ENCODE data around the gene SPDYE16.
"Not testable (repeated sequence)": the region's sequence is repeated elsewhere in the genome, so short reads cannot be mapped to it uniquely, and the experiment has no call there.

Gene SPDYE16

DNA sequence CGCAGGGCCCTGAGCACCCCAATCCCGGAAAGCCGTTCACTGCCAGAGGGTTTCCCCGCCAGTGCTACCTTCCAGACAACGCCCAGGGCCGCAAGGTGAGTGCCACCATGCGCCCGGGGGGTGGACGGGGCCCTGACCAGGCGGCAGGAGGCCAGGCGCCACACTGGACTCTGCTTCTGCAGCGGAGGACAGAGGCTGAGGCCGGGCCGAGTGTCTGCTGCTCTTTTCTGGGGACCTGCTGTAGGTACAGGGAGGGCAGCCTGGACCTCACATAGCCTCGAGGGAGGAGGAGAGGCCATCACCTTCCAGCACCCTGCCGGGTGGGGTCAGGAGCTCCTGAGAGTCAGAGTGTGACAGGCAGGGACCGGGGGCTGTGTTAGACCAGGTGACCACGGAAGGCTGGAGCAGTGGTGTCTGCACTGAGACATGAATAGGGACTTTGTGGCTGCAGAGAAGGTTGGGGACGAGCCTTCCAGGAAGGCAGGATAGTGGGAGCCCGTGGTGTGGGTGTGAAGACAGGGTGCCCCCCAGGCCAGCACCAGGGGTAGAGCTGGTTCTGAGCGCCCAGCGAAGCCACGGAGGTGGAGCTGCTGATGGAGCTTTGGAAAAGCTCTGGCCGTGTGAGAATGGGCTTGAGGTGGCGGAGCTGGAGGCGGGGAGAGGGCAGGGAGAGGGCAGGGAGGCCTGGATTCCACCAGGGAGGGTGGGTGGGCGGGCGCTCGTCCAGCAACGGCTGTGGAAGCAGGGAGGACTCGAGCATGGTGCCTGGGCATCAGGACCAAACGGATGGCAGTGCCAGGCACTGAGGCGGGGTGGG lies 38.5 kb downstream of the SPDYE16 start:
- DNase-seq (ENCODE audit: low spot score): not testable (repeated sequence)

DNA sequence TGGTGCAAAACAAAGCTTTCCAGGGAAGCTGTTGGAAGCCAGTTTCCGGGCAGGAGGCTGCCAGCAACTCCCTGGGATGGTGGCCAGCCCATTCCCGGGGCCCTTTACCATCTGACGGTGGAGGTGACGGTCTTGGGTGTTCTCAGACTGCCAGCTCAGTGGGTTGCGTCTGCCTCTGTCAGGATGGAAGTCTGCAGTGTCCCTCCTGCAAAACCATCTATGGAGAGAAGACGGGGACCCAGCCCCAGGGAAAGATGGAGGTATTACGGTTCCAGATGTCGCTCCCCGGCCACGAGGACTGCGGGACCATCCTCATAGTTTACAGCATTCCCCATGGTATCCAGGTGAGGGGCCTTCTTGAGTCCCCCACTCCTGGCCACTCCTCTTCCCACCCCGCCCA lies 39.9 kb downstream of the SPDYE16 start:
- DNase-seq (ENCODE audit: low spot score): not testable (repeated sequence)

- not testable (repeated sequence) for DNase-seq (ENCODE audit: low spot score)
Measured at GRCh38 chr7:76502836-76503235, 40.3 kb downstream of the SPDYE16 start.

DNA sequence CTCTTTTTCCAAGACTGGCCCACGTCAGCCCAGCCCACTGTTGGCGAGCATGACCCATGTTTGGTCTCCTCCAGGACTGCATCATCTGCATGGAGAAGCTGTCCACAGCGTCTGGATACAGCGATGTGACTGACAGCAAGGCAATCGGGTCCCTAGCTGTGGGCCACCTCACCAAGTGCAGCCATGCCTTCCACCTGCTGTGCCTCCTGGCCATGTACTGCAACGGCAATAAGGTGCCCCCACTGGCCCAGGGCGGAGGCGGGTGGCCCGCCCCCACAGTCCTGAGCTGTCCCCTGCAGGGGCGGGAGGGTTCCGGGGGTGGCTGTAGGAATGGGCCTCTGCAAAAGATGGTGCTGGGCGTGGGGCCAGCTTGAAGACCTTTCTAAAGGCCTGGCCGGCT lies 40.9 kb downstream of the SPDYE16 start:
- DNase-seq (ENCODE audit: low spot score): not testable (repeated sequence)

GRCh38 chr7:76499924-76500241 lies 43.2 kb downstream of the SPDYE16 start:
- DNase-seq (ENCODE audit: low spot score): not testable (repeated sequence)

DNA sequence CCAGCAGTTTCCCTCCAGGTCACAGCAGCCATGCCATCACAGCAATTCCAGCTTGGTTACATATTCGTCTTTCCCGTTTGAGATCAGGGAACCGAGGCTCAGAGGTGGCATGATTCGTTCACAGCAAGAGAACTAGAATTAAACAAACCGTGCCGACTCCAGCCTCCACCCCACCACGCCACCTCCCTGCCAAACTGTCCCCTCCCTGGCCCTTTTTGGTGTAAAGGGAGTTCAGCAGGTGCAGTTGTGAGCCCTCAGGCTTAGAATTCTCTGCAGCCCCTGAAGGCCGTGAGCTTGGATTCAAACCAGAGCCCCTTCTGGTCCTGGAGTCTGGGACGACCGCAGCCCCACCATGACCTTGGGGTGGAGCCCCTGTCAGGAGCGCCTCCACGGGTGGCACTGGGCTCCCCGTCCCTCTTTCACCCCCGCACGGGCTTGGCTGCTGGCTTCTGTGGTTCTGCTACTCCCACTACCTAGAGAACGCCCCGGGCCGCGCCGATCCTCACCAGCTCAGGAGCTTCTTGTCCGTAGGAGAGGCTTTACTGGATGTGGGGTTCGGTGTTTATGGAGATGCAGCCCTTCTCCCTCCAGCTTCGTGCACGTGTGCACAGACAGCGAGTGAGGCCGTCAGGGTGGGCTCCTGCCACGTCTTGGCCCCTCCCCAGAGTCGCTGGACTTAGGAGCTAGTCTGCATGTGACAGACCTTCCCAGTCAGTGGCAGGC lies 43.7 kb downstream of the SPDYE16 start:
- DNase-seq (ENCODE audit: low spot score): not testable (repeated sequence)

DNA sequence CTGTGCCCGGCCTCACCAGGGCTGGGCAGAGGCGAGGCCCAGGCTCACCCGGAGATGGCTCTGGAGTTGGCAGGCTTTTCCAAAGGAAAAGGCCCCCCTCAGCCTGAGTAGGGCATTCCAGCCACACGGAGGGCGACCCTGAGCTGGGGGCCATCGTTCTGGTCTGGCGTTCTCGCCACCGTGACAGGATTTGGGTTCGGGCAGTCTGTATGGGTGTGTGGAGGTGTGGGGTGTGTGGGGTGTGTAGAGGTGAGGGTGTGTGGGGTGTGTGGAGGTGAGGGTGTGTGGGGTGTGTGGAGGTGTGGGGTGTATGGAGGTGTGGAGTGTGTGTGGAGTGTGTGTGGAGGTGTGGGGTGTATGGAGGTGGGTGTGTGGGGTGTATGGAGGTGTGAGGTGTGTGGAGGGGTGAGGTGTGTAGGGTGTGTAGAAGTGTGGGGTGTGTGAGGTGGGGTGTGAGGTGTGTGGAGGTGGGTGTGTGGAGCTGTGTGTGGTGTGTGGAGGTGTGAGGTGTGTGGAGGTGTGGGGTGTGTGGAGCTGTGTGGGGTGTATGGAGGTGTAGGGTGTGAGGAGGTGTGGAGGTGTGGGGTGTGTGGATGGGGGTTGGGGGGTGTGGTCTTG lies 44.4 kb downstream of the SPDYE16 start:
- DNase-seq (ENCODE audit: low spot score): not testable (repeated sequence)

DNA sequence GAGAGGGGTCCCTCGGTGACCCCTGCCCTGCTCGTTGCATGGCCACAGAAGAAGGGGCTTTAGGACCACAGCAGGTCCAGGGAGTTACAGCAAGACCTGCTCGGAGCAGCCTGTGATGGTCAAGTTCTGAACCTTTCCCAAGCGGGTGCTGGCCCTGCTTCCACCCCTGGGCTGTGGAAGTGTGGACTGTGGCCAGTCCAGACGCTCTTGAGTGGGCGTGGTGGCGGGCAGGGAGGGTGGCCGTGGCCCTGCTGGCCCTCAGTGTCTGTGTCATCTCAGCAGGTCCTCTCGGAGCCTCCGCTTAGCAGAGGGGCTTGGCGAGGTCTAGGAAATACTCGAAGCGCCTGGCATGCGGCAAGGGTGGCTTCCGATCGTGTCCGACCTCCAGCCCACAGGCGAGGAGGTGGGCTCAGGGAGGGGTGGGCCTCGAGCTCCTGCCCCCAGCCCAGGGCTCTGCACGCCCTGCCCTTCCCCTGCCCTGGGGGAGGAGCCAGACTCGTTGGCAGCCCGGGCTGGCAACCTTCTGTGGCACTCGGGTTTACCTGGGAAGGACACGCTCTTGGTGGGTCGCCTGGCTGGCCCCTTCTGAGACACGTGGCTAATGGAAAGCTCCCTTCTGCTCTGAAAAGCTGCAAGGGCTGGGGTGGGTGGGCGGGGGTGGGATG lies 45.0 kb downstream of the SPDYE16 start:
- not testable (repeated sequence) for DNase-seq (ENCODE audit: low spot score)

DNA sequence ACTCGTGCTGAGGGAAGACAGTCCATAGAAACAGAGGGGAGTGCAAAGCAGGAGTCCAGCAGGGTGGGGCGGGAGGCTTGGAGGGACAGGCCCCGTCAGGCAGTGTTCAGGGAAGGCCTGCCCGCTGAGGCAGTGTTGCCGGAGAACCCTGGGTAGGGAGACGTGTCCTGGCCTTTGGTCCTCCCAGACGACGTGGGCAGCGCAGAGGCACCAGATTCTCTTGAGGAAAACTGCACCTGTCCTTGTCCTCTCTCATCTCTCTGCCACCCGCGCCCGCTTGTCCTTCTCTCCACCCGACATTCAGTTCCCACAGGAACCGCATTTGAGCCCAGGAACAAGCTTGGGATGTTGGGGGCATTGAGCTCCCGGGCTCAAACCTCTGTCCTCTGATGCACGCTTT lies 47.4 kb downstream of the SPDYE16 start:
- DNase-seq (ENCODE audit: low spot score): not testable (repeated sequence)

- DNase-seq (ENCODE audit: low spot score): not testable (repeated sequence)
Measured at GRCh38 chr7:76492139-76492538, 51.0 kb downstream of the SPDYE16 start.

DNA sequence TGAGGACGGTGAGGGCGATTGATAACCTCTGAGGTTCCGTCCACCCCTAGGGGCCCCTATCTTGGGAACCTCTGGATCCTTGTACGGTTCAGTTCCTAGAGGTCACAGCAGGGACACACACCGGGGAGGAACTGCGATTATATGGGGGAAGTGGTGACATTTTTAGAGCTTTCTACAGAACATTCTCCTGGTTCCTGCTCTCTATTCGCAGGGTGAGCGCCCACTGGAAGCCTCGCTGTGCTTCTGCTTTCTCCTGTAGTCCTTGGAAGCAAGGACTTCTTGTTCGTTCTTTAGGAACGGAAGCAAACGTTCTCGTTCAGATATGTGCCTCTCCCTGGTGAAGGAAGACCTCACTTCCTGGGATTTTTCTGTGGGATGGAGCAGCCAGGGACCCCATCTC lies 55.1 kb downstream of the SPDYE16 start:
- DNase-seq (ENCODE audit: low spot score): not testable (repeated sequence)

DNA sequence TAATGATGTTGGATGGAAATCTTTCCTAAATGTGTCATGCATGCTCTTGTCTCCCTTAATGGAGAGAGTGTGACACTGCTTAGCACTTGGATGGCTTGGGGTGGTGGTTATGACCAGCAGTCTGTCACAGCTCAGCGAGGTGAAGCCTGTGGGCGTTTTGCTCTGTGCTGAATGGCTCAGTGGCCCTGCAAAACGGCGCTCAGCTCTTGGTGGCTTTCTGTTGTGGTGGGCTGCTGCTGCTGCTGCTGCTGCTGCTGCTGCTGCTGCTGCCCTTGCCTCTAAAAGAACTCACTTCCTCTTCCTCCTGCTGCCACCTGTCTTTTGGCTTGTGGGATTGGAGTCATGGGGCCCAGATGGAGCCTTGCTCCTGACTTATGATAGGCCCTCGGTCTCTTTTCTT lies 56.5 kb downstream of the SPDYE16 start:
- DNase-seq (ENCODE audit: low spot score): not testable (repeated sequence)

GRCh38 chr7:76485822-76486610 lies 57.1 kb downstream of the SPDYE16 start:
- not testable (repeated sequence) for DNase-seq (ENCODE audit: low spot score)

GRCh38 chr7:76484456-76484855 lies 58.6 kb downstream of the SPDYE16 start:
- DNase-seq (ENCODE audit: low spot score): not testable (repeated sequence)

DNA sequence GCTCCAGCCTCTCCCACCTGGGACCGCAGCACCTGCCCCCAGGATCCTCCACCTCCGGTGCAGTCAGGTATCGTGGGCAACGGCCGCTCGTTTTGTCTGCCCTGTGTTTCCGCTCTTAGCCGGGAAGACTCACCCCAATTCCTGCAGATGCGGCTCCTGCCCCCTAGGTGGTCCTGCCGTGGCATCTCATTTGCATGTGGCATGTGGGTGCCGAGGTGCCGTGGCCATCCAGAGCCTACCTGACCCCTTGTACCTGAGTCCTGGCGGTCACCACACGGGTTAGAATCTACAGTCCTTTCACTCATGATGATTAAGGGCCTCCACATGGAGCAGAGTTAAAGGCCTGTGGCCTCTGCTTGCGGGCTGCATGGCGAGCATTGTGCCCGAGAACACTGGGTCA lies 60.0 kb downstream of the SPDYE16 start:
- not testable (repeated sequence) for DNase-seq (ENCODE audit: low spot score)

DNA sequence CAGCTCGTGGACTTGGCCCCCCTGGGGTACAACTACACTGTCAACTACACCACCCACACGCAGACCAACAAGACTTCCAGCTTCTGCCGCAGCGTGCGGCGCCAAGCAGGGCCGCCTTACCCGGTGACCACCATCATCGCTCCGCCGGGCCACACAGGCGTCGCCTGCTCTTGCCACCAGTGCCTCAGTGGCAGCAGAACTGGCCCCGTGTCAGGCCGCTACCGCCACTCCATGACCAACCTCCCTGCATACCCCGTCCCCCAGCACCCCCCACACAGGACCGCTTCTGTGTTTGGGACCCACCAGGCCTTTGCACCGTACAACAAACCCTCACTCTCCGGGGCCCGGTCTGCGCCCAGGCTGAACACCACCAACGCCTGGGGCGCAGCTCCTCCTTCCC lies 60.4 kb downstream of the SPDYE16 start:
- DNase-seq (ENCODE audit: low spot score): not testable (repeated sequence)

Measured in Ammon's horn (tissue), 1 donor.